Keratinocyte (primary cell): ENCODE data around the gene KIF16B. TPM values are rescaled to one million over a fixed set of nuclear protein-coding genes. Genes with fewer than 3 reads are reported as not detected.

ENCODE experiments used
- DNase-seq: peaks from one replicate; pipeline ENCODE4 v3.0.0-alpha.2; 2011; ENCODE audit warnings: low read depth, missing footprints, low spot score
- FAIRE-seq: peaks from 2 replicates; lab custom pipeline; 2011; peaks lifted over from hg19 to GRCh38; lab: Jason Lieb, UNC
- H2AFZ ChIP-seq: 2 replicates; pipeline ENCODE4 v1.6.0; 2012; ENCODE audit warnings: low read length, control low read depth, inconsistent platforms; ENCODE audit not compliant: control insufficient read depth
- H3K27ac ChIP-seq: 2 replicates; pipeline ENCODE4 v1.5.1; 2011; ENCODE audit warnings: low read length; ENCODE audit not compliant: control insufficient read depth, insufficient read depth
- H3K27me3 ChIP-seq: 3 replicates; pipeline ENCODE4 v1.6.0; 2011; ENCODE audit warnings: low read length; ENCODE audit not compliant: control insufficient read depth, insufficient read depth; ENCODE audit errors: extremely low read depth
- H3K36me3 ChIP-seq, 2 experiments: 2 replicates in 1 of 2; 3 replicates in 1 of 2; pipeline ENCODE4 v1.5.1; 2011; ENCODE audit warnings: low read length in 2 of 2, mild to moderate bottlenecking in 1 of 2; ENCODE audit not compliant: control insufficient read depth in 2 of 2, insufficient read depth in 2 of 2; ENCODE audit errors: extremely low read depth in 1 of 2
- H3K4me1 ChIP-seq: 3 replicates; pipeline ENCODE4 v1.5.1; 2011; ENCODE audit warnings: low read length; ENCODE audit not compliant: control insufficient read depth, insufficient read depth; ENCODE audit errors: extremely low read depth
- H3K4me2 ChIP-seq: 3 replicates; pipeline ENCODE4 v1.6.0; 2011; ENCODE audit warnings: low read depth, low read length; ENCODE audit not compliant: control insufficient read depth, insufficient read depth; ENCODE audit errors: extremely low read depth
- H3K4me3 ChIP-seq, 3 experiments: fragments of 200-600 bp in 1 of 3; sonication (generic) in 1 of 3; 2 replicates in 2 of 3; 3 replicates in 1 of 3; pipeline ENCODE4 v1.5.1; 2011 to 2016; ENCODE audit warnings: low read length in 3 of 3, mild to moderate bottlenecking in 3 of 3, control low read depth in 2 of 3, inconsistent platforms in 1 of 3, low read depth in 1 of 3, mixed read lengths in 1 of 3, mixed run types in 1 of 3, moderate library complexity in 1 of 3; ENCODE audit not compliant: control insufficient read depth in 2 of 3, insufficient read depth in 2 of 3; ENCODE audit errors: extremely low read depth in 1 of 3
- H3K79me2 ChIP-seq: 2 replicates; pipeline ENCODE4 v1.6.0; 2012; ENCODE audit warnings: low read length; ENCODE audit not compliant: control insufficient read depth, insufficient read depth
- H3K9ac ChIP-seq: 3 replicates; pipeline ENCODE4 v1.6.0; 2011; ENCODE audit warnings: low read length; ENCODE audit not compliant: control insufficient read depth, insufficient read depth; ENCODE audit errors: extremely low read depth
- H3K9me1 ChIP-seq: 3 replicates; pipeline ENCODE4 v1.6.0; 2011; ENCODE audit warnings: low read length; ENCODE audit not compliant: control insufficient read depth, insufficient read depth; ENCODE audit errors: extremely low read depth
- H3K9me3 ChIP-seq: 2 replicates; pipeline ENCODE4 v1.5.1; 2012; ENCODE audit warnings: low read depth, low read length; ENCODE audit not compliant: control insufficient read depth
- H4K20me1 ChIP-seq: 3 replicates; pipeline ENCODE4 v1.6.0; 2011; ENCODE audit warnings: low read length; ENCODE audit not compliant: control insufficient read depth, insufficient read depth; ENCODE audit errors: extremely low read depth
- CTCF ChIP-seq, 3 experiments: IDR thresholded peaks in 1 of 3; conservative IDR thresholded peaks in 1 of 3; optimal IDR thresholded peaks in 1 of 3; 2 replicates in 2 of 3; 3 replicates in 1 of 3; pipeline versions ENCODE3 to v1.5.1; 2011; ENCODE audit warnings: low read length in 3 of 3, mild to moderate bottlenecking in 3 of 3, moderate library complexity in 2 of 3, control low read depth in 1 of 3, inconsistent platforms in 1 of 3; ENCODE audit not compliant: insufficient read depth in 2 of 3; ENCODE audit errors: extremely low read depth in 1 of 3
- EZH2 ChIP-seq: IDR thresholded peaks from one replicate; pipeline ENCODE4 v1.6.1; 2012; ENCODE audit warnings: inconsistent platforms, mild to moderate bottlenecking, low read length, moderate library complexity
- dilution Hi-C: fragments of 300-500 bp; cut with MboI; formaldehyde crosslinking; loops from one replicate; pipeline ENCODE4 v1.7.0; 2020; ENCODE audit warnings: low sequenced_read_pairs; ENCODE audit not compliant: extremely low pct_ligation_motif_present
- polyA plus RNA-seq, 5 experiments: library from polyadenylated mRNA; depleted of rRNA in 3 of 5; stranded (reverse) in 3 of 5; stranded (forward) in 1 of 5; unstranded in 1 of 5; fragments of >200 nt; gene quantifications; 1 replicate in 1 of 5; 2 replicates in 3 of 5; 3 replicates in 1 of 5; pipeline versions ENCODE4 v1.2.1 to v1.2.3, GENCODE V29; 2011 to 2012; ENCODE audit warnings: missing spikeins in 2 of 5, low read depth in 1 of 5, low replicate concordance in 1 of 5

Gene KIF16B
- polyA plus RNA-seq, 1 donor (not counting 4 experiments of a cell fraction or from before 2014, with no cell fraction given), result 16.1 TPM

DNA sequence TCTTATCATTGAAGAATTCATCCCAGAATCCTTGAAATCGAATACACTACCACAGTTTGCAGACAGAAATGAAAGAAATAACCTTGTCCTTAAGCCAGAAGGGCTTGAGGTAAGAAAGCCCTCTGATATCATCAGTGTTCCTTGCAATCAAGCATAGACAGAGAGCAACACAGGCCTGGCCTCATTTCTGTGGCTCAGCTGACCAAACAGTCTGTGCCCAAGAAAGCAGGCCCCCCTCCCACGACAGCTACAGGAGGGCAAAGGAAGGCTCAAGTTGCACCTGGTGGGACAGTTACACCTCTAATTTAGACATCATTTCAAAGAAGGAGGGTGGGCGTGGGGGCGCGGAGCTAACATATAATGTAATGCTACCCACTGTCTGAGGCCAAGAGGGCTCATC, 21.6 kb downstream of the KIF16B start:
- dilution Hi-C loops, result no loop called here
- Histone ChIP-seq H3K4me3 (no peak overlapping the region), H3K79me2 (peaks cover 64% of the 10 kb centered on the region), H3K4me1 (peaks cover 34% of the 10 kb centered on the region), H3K36me3 (no peaks in the 10 kb centered on the region), H3K27ac (no peak overlapping the region), H3K9me3 (no peaks in the 10 kb centered on the region), H4K20me1 (peaks cover 3% of the 10 kb centered on the region), H2AFZ (no peak overlapping the region), H3K27me3 (no peaks in the 10 kb centered on the region), H3K4me2 (no peak overlapping the region), H3K9ac (no peak overlapping the region), H3K9me1 (peaks cover 10% of the 10 kb centered on the region)
- FAIRE-seq (no peak), DNase-seq (no peak)
- TF ChIP-seq EZH2 (no peak), CTCF (optimal IDR thresholded peaks at IDR 0.05 in 1 of 3, IDR thresholded peaks at IDR 0.05 in 1 of 3, conservative IDR thresholded peaks at IDR 0.05 in 1 of 3; ENCODE audit: extremely low read depth in 1 of 3, insufficient read depth in 2 of 3, low read length in 3 of 3) (no peak)

DNA sequence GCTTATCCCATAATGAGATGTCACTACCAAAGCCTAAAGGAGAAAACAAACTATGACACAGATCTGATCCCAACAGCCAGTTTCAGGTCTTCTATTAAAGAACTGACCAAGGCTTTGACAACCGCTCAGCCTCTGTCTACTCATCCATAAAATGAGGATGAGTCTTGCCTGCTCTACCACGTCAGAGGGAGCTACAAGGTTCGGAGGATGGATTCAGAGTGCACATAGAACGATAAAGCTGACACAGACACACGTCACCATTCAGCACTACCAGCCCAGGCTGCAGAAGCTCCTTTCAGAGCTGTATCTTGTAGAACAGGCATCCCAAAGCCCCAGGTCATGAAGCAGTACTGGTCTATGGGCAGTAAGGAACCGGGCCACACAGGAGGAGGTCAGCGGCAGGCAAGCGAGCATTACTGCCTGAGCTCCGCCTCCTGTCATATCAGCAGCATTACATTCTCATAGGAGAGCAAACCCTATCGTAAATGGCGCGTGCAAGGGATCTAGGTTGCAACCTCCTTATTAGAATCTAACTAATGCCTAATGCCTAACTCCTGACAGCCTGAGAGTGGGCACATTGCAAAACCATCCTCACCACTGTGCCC, 25.1 kb downstream of the KIF16B start:
- H3K36me3 ChIP-seq, result no peaks in the 10 kb centered on the region
- FAIRE-seq, result no peak
- dilution Hi-C loops, result no loop called here

More for the DNA sequence above, 25.1 kb downstream of the KIF16B start:
- no peaks in the 10 kb centered on the region for H3K27me3 ChIP-seq
- no peak for DNase-seq
- H2AFZ ChIP-seq, result no peak overlapping the region
- no peak overlapping the region for H3K4me2 ChIP-seq
- no peaks in the 10 kb centered on the region for H3K9me3 ChIP-seq
- H3K9me1 ChIP-seq, result peaks cover 3% of the 10 kb centered on the region
- H4K20me1 ChIP-seq, result no peaks in the 10 kb centered on the region
- no peak overlapping the region for H3K9ac ChIP-seq
- no peak overlapping the region for H3K27ac ChIP-seq
- H3K79me2 ChIP-seq, result peaks cover 49% of the 10 kb centered on the region
- no peak for TF ChIP-seq CTCF (optimal IDR thresholded peaks at IDR 0.05 in 1 of 3, IDR thresholded peaks at IDR 0.05 in 1 of 3, conservative IDR thresholded peaks at IDR 0.05 in 1 of 3; ENCODE audit: extremely low read depth in 1 of 3, insufficient read depth in 2 of 3, low read length in 3 of 3)
- no peak for TF ChIP-seq EZH2
- H3K4me3 ChIP-seq, result no peak overlapping the region
- peaks cover 2% of the 10 kb centered on the region for H3K4me1 ChIP-seq
